Measurements from ENCODE around the gene TFAM. TPM values are rescaled to one million over a fixed set of nuclear protein-coding genes. Genes with fewer than 3 reads are reported as not detected.

TFAM gene
- total RNA-seq, 1 experiment from 2014 or later: 57.6 TPM

- no peaks in the 10 kb centered on the region for H3K4me1 ChIP-seq (ENCODE audit: control insufficient read depth in 1 of 2, insufficient read depth in 2 of 2, low read length in 2 of 2)
- intact Hi-C loops (cut with micrococcal nuclease): no loop called here
- H3K36me3 ChIP-seq (ENCODE audit: control insufficient read depth in 1 of 2, insufficient read depth in 2 of 2, low read length in 2 of 2): peaks cover 7 to 19% of the 10 kb centered on the region in 2 experiments; a peak in 2 of 4 replicates
- CTCF ChIA-PET: interaction anchor here (1.1 kb wide), 1 partner anchor 14 kb away, joined by 3 read pairs; no protein-coding TSS in a partner anchor
- H3K79me2 ChIP-seq (ENCODE audit: insufficient read depth, low read length): no peaks in the 10 kb centered on the region
- H3K9ac ChIP-seq (ENCODE audit: low read length): no peak overlapping the region
- H3K27me3 ChIP-seq (ENCODE audit: insufficient read depth, low read length): no peaks in the 10 kb centered on the region
- RAD21 ChIA-PET (ENCODE audit: low non-redundant PET in 1 of 2, low total read pairs in 2 of 2, uncharacterized antibody in 2 of 2, unreplicated experiment in 2 of 2): no interaction called here
- BruUV-seq (replicated peaks): no TSS peak
- H3K9me2 ChIP-seq (ENCODE audit: insufficient read depth): no peaks in the 10 kb centered on the region
- POLR2A ChIA-PET: interaction anchor here (0.7 to 0.9 kb wide), 2 partner anchors 15 to 57 kb away, joined by 3 to 5 read pairs; no protein-coding TSS in a partner anchor
- no peak for ATAC-seq
- H3K27ac ChIP-seq (ENCODE audit: low read depth, low read length): no peak overlapping the region
- TF ChIP-seq CBX3 (IDR thresholded peaks at IDR 0.05; ENCODE audit: low read depth): no peak
- TF ChIP-seq ZNF274 (IDR thresholded peaks at IDR 0.05; ENCODE audit: low read depth, low read length): no peak
- TF ChIP-seq JUND (IDR thresholded peaks at IDR 0.05): no peak
- no peak for TF ChIP-seq MAX (IDR thresholded peaks at IDR 0.05)
- no peak for TF ChIP-seq EZH2phosphoT487 (IDR thresholded peaks at IDR 0.05; ENCODE audit: borderline replicate concordance)
- DNase-seq (ENCODE audit: low read depth, low spot score): no peak
- no peak overlapping the region for H3K4me2 ChIP-seq (ENCODE audit: low read length)
- H3K4me3 ChIP-seq (replicated peaks in 1 of 2; ENCODE audit: low read depth in 1 of 2, low read length in 2 of 2): no peak overlapping the region
- H2AFZ ChIP-seq (ENCODE audit: low read depth, low read length, poor library complexity, severe bottlenecking): no peak overlapping the region
- H4K20me1 ChIP-seq (ENCODE audit: insufficient read depth): no peaks in the 10 kb centered on the region
- H3K9me3 ChIP-seq (ENCODE audit: control insufficient read depth in 1 of 2, insufficient read depth in 1 of 2, low read depth in 1 of 2, low read length in 2 of 2): no peaks in the 10 kb centered on the region
Measured at GRCh38 chr10:58400609-58401008, 15.4 kb downstream of the TFAM start.

- Histone ChIP-seq H3K4me2 (ENCODE audit: low read length) (no peak overlapping the region), H3K4me3 (replicated peaks in 1 of 2; ENCODE audit: low read depth in 1 of 2, low read length in 2 of 2) (no peak overlapping the region), H3K9me2 (ENCODE audit: insufficient read depth) (no peaks in the 10 kb centered on the region), H3K9ac (ENCODE audit: low read length) (no peak overlapping the region), H3K36me3 (ENCODE audit: control insufficient read depth in 1 of 2, insufficient read depth in 2 of 2, low read length in 2 of 2) (no peaks in the 10 kb centered on the region; a peak in 1 of 4 replicates), H3K27ac (ENCODE audit: low read depth, low read length) (no peak overlapping the region), H3K4me1 (ENCODE audit: control insufficient read depth in 1 of 2, insufficient read depth in 2 of 2, low read length in 2 of 2) (no peaks in the 10 kb centered on the region), H4K20me1 (ENCODE audit: insufficient read depth) (no peaks in the 10 kb centered on the region), H3K9me3 (ENCODE audit: control insufficient read depth in 1 of 2, insufficient read depth in 1 of 2, low read depth in 1 of 2, low read length in 2 of 2) (no peaks in the 10 kb centered on the region), H2AFZ (ENCODE audit: low read depth, low read length, poor library complexity, severe bottlenecking) (no peak overlapping the region), H3K27me3 (ENCODE audit: insufficient read depth, low read length) (no peaks in the 10 kb centered on the region), H3K79me2 (ENCODE audit: insufficient read depth, low read length) (no peaks in the 10 kb centered on the region)
- no peak for ATAC-seq
- ChIA-PET RAD21 (ENCODE audit: low non-redundant PET in 1 of 2, low total read pairs in 2 of 2, uncharacterized antibody in 2 of 2, unreplicated experiment in 2 of 2) (no interaction called here), CTCF (no interaction called here), POLR2A (no interaction called here)
- no TSS peak for BruUV-seq (replicated peaks)
- intact Hi-C loops (cut with micrococcal nuclease): no loop called here
- no peak for DNase-seq (ENCODE audit: low read depth, low spot score)
- TF ChIP-seq MAX (IDR thresholded peaks at IDR 0.05): no peak
Measured at GRCh38 chr10:58404001-58404400, 18.8 kb downstream of the TFAM start.

Measured in HCT116 (cell line).